PC-9 (cell line): ENCODE data around the gene SUZ12.
"Not testable (repeated sequence)": the region's sequence is repeated elsewhere in the genome, so short reads cannot be mapped to it uniquely, and the experiment has no call there.

Experiments
- CTCF ChIP-seq: fragments of 200-600 bp; sonication (generic); conservative IDR thresholded peaks from 2 replicates; pipeline ENCODE4 v1.6.1; 2017; ENCODE audit warnings: mixed run types, antibody characterized with exemption, mild to moderate bottlenecking, moderate library complexity
- EZH2 ChIP-seq: fragments of 200-600 bp; sonication (generic); IDR thresholded peaks from 2 replicates; pipeline ENCODE4 v1.8.0; 2017; ENCODE audit warnings: antibody characterized with exemption, low read depth

- TF ChIP-seq CTCF, EZH2: not testable (repeated sequence)
These were observed 103.4 kb downstream of the SUZ12 start for GRCh38 chr17:32040246-32040645.
